HCT116 (cell line): Measurements from ENCODE around the gene ARGLU1.

Experiments used
- ATF3 ChIP-seq: IDR thresholded peaks from 2 replicates; pipeline ENCODE4 v1.6.1; 2012
- CEBPB ChIP-seq: IDR thresholded peaks from 2 replicates; pipeline ENCODE4 v1.6.1; 2012; ENCODE audit warnings: low read depth
- CTCF ChIP-seq, 3 experiments: fragments of 200-600 bp in 1 of 3; sonication (generic) in 1 of 3; IDR thresholded peaks in 2 of 3; conservative IDR thresholded peaks in 1 of 3; 2 replicates each; pipeline ENCODE4 v1.5.1; 2012 to 2017; ENCODE audit warnings: low read depth in 2 of 3, low read length in 2 of 3, antibody characterized with exemption in 1 of 3, borderline replicate concordance in 1 of 3, control low read depth in 1 of 3, mild to moderate bottlenecking in 1 of 3, mixed read lengths in 1 of 3, mixed run types in 1 of 3, moderate library complexity in 1 of 3; ENCODE audit not compliant: insufficient read depth in 1 of 3
- EGR1 ChIP-seq: IDR thresholded peaks from 2 replicates; pipeline ENCODE4 v1.6.1; 2012; ENCODE audit warnings: low read depth
- POLR2A ChIP-seq: IDR thresholded peaks from 2 replicates; pipeline ENCODE4 v1.7.0; 2011; ENCODE audit warnings: borderline replicate concordance; ENCODE audit not compliant: insufficient read depth, insufficient read length; ENCODE audit errors: extremely low read depth
- POLR2AphosphoS5 ChIP-seq: IDR thresholded peaks from 2 replicates; pipeline ENCODE4 v1.6.1; 2011; ENCODE audit warnings: mild to moderate bottlenecking, low read depth, low read length, moderate library complexity
- RAD21 ChIP-seq: IDR thresholded peaks from 2 replicates; pipeline ENCODE4 v1.6.1; 2012; ENCODE audit warnings: low read depth, mild to moderate bottlenecking
- SP1 ChIP-seq: IDR thresholded peaks from 2 replicates; pipeline ENCODE4 v1.6.1; 2012; ENCODE audit warnings: low read depth
- SRF ChIP-seq: IDR thresholded peaks from 2 replicates; pipeline ENCODE4 v1.6.1; 2012; ENCODE audit warnings: low read depth
- TCF7L2 ChIP-seq: IDR thresholded peaks from 2 replicates; pipeline ENCODE4 v1.7.0; 2011; ENCODE audit warnings: borderline replicate concordance, inconsistent platforms; ENCODE audit not compliant: insufficient read depth, insufficient read length; ENCODE audit errors: extremely low read depth
- YY1 ChIP-seq: IDR thresholded peaks from 2 replicates; pipeline ENCODE4 v1.6.1; 2011; ENCODE audit warnings: low read length, low read depth, moderate library complexity, mild to moderate bottlenecking; ENCODE audit not compliant: insufficient replicate concordance; ENCODE audit errors: extremely low read depth
- ZBTB33 ChIP-seq: IDR thresholded peaks from 2 replicates; pipeline ENCODE4 v1.6.1; 2011; ENCODE audit warnings: mild to moderate bottlenecking, low read length, moderate library complexity; ENCODE audit not compliant: insufficient replicate concordance; ENCODE audit errors: extremely low read depth
- ZNF274 ChIP-seq: fragments of 200-500 bp; sonication (Bioruptor generic); IDR thresholded peaks from 2 replicates; pipeline ENCODE4 v1.6.1; 2014; ENCODE audit warnings: mild to moderate bottlenecking, low read depth, low read length, inconsistent platforms
- TF ChIP-seq, protein P1 (sequence below): IDR thresholded peaks from 2 replicates; pipeline ENCODE4 v1.6.1; 2012

GRCh38 chr13:106503272-106503671, 64.7 kb downstream of the ARGLU1 start:
- TF ChIP-seq CTCF (IDR thresholded peaks at IDR 0.05 in 2 of 3, conservative IDR thresholded peaks at IDR 0.05 in 1 of 3; ENCODE audit: borderline replicate concordance in 1 of 3, insufficient read depth in 1 of 3, low read depth in 2 of 3, low read length in 2 of 3) (no peak), POLR2AphosphoS5 (no peak), RAD21 (no peak), ZNF274 (no peak), SRF (no peak), POLR2A (no peak), ATF3 (no peak), YY1 (no peak), CEBPB (no peak), EGR1 (no peak), ZBTB33 (no peak), TCF7L2 (no peak), SP1 (no peak)
- TF ChIP-seq, protein P1, sequence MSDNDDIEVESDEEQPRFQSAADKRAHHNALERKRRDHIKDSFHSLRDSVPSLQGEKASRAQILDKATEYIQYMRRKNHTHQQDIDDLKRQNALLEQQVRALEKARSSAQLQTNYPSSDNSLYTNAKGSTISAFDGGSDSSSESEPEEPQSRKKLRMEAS: no peak
